Central memory CD8-positive, alpha-beta T cell (primary cell): ENCODE measurements around the gene TNKS1BP1.
"Not testable (repeated sequence)": the region's sequence is repeated elsewhere in the genome, so short reads cannot be mapped to it uniquely, and the experiment has no call there.

Experiments used
- ATAC-seq: fragments of 150-1000 bp; cut with Tn5 transposase; replicated peaks from 2 replicates; pipeline ENCODE4 v1.10.0; 2022; ENCODE audit warnings: mild to moderate bottlenecking, moderate FRiP score, moderate number of reproducible peaks; ENCODE audit not compliant: poor library complexity, severe bottlenecking; ENCODE audit errors: extremely low read depth
- DNase-seq, 2 donors: peaks; one replicate each; pipeline ENCODE4 v3.0.0; 2021; ENCODE audit warnings: low spot score in 2 of 2
- H3K27ac Mint-ChIP-seq: one replicate; pipeline ENCODE4 v1.8.0; 2022; ENCODE audit warnings: low read depth, mild to moderate bottlenecking, moderate library complexity, mixed read lengths
- H3K27me3 Mint-ChIP-seq: one replicate; pipeline ENCODE4 v1.8.0; 2022; ENCODE audit warnings: mixed read lengths
- H3K36me3 Mint-ChIP-seq: one replicate; pipeline ENCODE4 v1.8.0; 2022; ENCODE audit warnings: mild to moderate bottlenecking, moderate library complexity, mixed read lengths; ENCODE audit not compliant: insufficient read depth
- H3K4me1 Mint-ChIP-seq: one replicate; pipeline ENCODE4 v1.8.0; 2022; ENCODE audit warnings: mixed read lengths
- H3K4me3 Mint-ChIP-seq: one replicate; pipeline ENCODE4 v1.8.0; 2022; ENCODE audit warnings: mild to moderate bottlenecking, moderate library complexity, mixed read lengths
- H3K9me3 Mint-ChIP-seq: one replicate; pipeline ENCODE4 v1.8.0; 2022; ENCODE audit warnings: mixed read lengths

TNKS1BP1 gene

GRCh38 chr11:57281546-57281945, 43.2 kb downstream of the TNKS1BP1 start:
- not testable (repeated sequence) for H3K27ac Mint-ChIP-seq, H3K4me3 Mint-ChIP-seq, ATAC-seq, H3K36me3 Mint-ChIP-seq, H3K9me3 Mint-ChIP-seq, H3K4me1 Mint-ChIP-seq, DNase-seq
- peaks cover 21% of the 10 kb centered on the region for H3K27me3 Mint-ChIP-seq

GRCh38 chr11:57279116-57279515, 45.6 kb downstream of the TNKS1BP1 start:
- Mint-ChIP-seq H3K4me3 (no peak overlapping the region), H3K27me3 (peaks cover 29% of the 10 kb centered on the region)

GRCh38 chr11:57278721-57279095, 46.0 kb downstream of the TNKS1BP1 start:
- peaks cover 33% of the 10 kb centered on the region for H3K27me3 Mint-ChIP-seq
- H3K4me3 Mint-ChIP-seq = no peak overlapping the region
- H3K9me3 Mint-ChIP-seq = no peaks in the 10 kb centered on the region
- peaks cover 5% of the 10 kb centered on the region for H3K4me1 Mint-ChIP-seq
- no peaks in the 10 kb centered on the region for H3K36me3 Mint-ChIP-seq
- ATAC-seq (no peak), DNase-seq (no peak)
- H3K27ac Mint-ChIP-seq = no peak overlapping the region

More at GRCh38 chr11:57279116-57279515, 45.6 kb downstream of the TNKS1BP1 start:
- Mint-ChIP-seq H3K9me3 (no peaks in the 10 kb centered on the region), H3K27ac (no peak overlapping the region), H3K4me1 (peaks cover 5% of the 10 kb centered on the region), H3K36me3 (no peaks in the 10 kb centered on the region)
- DNase-seq = no peak
- no peak for ATAC-seq

GRCh38 chr11:57277845-57278720, 46.7 kb downstream of the TNKS1BP1 start:
- H3K4me3 Mint-ChIP-seq = no peak overlapping the region
- peaks cover 4% of the 10 kb centered on the region for H3K9me3 Mint-ChIP-seq
- no peak overlapping the region for H3K27ac Mint-ChIP-seq
- DNase-seq (no peak), ATAC-seq (no peak)
- peaks cover 33% of the 10 kb centered on the region for H3K27me3 Mint-ChIP-seq
- peaks cover 5% of the 10 kb centered on the region for H3K4me1 Mint-ChIP-seq
- H3K36me3 Mint-ChIP-seq = no peaks in the 10 kb centered on the region

- H3K4me3 Mint-ChIP-seq = no peak overlapping the region
- no peak for ATAC-seq
- DNase-seq = no peak
- no peak overlapping the region for H3K27ac Mint-ChIP-seq
- H3K9me3 Mint-ChIP-seq = peaks cover 6% of the 10 kb centered on the region
- peaks cover 5% of the 10 kb centered on the region for H3K4me1 Mint-ChIP-seq
- no peaks in the 10 kb centered on the region for H3K36me3 Mint-ChIP-seq
- H3K27me3 Mint-ChIP-seq = peaks cover 33% of the 10 kb centered on the region
Observed at GRCh38 chr11:57276971-57277675, 47.6 kb downstream of the TNKS1BP1 start.

- Mint-ChIP-seq H3K36me3 (no peaks in the 10 kb centered on the region), H3K27ac (no peak overlapping the region), H3K9me3 (peaks cover 6% of the 10 kb centered on the region), H3K4me1 (peaks cover 5% of the 10 kb centered on the region), H3K27me3 (peaks cover 38% of the 10 kb centered on the region), H3K4me3 (no peak overlapping the region)
- ATAC-seq = no peak
- no peak for DNase-seq
Observed at GRCh38 chr11:57276169-57276970, 48.4 kb downstream of the TNKS1BP1 start.

GRCh38 chr11:57275582-57275981, 49.2 kb downstream of the TNKS1BP1 start:
- ATAC-seq (no peak), DNase-seq (no peak)
- H3K4me1 Mint-ChIP-seq = peaks cover 5% of the 10 kb centered on the region
- H3K27ac Mint-ChIP-seq = no peak overlapping the region
- H3K9me3 Mint-ChIP-seq = peaks cover 6% of the 10 kb centered on the region
- no peaks in the 10 kb centered on the region for H3K36me3 Mint-ChIP-seq
- H3K27me3 Mint-ChIP-seq = peaks cover 46% of the 10 kb centered on the region
- H3K4me3 Mint-ChIP-seq = no peak overlapping the region

GRCh38 chr11:57274904-57275498, 49.8 kb downstream of the TNKS1BP1 start:
- no peak for ATAC-seq
- DNase-seq = no peak
- H3K27me3 Mint-ChIP-seq = peaks cover 52% of the 10 kb centered on the region

GRCh38 chr11:57273448-57274058, 51.2 kb downstream of the TNKS1BP1 start:
- H3K27ac Mint-ChIP-seq = no peak overlapping the region

More at GRCh38 chr11:57274904-57275498, 49.8 kb downstream of the TNKS1BP1 start:
- Mint-ChIP-seq H3K36me3 (no peaks in the 10 kb centered on the region), H3K27ac (no peak overlapping the region), H3K4me1 (peaks cover 5% of the 10 kb centered on the region), H3K4me3 (no peak overlapping the region), H3K9me3 (peaks cover 6% of the 10 kb centered on the region)

GRCh38 chr11:57269571-57270021, 55.2 kb downstream of the TNKS1BP1 start:
- DNase-seq = no peak
- no peak overlapping the region for H3K27ac Mint-ChIP-seq
- no peaks in the 10 kb centered on the region for H3K36me3 Mint-ChIP-seq
- no peak for ATAC-seq
- peaks cover 51% of the 10 kb centered on the region for H3K27me3 Mint-ChIP-seq
- H3K9me3 Mint-ChIP-seq = peaks cover 11% of the 10 kb centered on the region
- H3K4me3 Mint-ChIP-seq = no peak overlapping the region
- no peaks in the 10 kb centered on the region for H3K4me1 Mint-ChIP-seq

More at GRCh38 chr11:57273448-57274058, 51.2 kb downstream of the TNKS1BP1 start:
- DNase-seq = no peak
- Mint-ChIP-seq H3K9me3 (peaks cover 6% of the 10 kb centered on the region), H3K4me3 (no peak overlapping the region), H3K36me3 (no peaks in the 10 kb centered on the region), H3K27me3 (peaks cover 59% of the 10 kb centered on the region), H3K4me1 (peaks cover 5% of the 10 kb centered on the region)
- no peak for ATAC-seq

- H3K27me3 Mint-ChIP-seq = peaks cover 58% of the 10 kb centered on the region
- H3K9me3 Mint-ChIP-seq = peaks cover 5% of the 10 kb centered on the region
- no peaks in the 10 kb centered on the region for H3K36me3 Mint-ChIP-seq
- H3K27ac Mint-ChIP-seq = no peak overlapping the region
- H3K4me3 Mint-ChIP-seq = no peak overlapping the region
- DNase-seq (no peak), ATAC-seq (no peak)
- no peaks in the 10 kb centered on the region for H3K4me1 Mint-ChIP-seq
Observed at GRCh38 chr11:57266157-57266556, 58.6 kb downstream of the TNKS1BP1 start.

- DNase-seq (no peak), ATAC-seq (no peak)
- Mint-ChIP-seq H3K27ac (no peak overlapping the region), H3K4me3 (no peak overlapping the region), H3K27me3 (peaks cover 38% of the 10 kb centered on the region), H3K4me1 (no peaks in the 10 kb centered on the region), H3K9me3 (peaks cover 5% of the 10 kb centered on the region), H3K36me3 (no peaks in the 10 kb centered on the region)
Observed at GRCh38 chr11:57263351-57263750, 61.4 kb downstream of the TNKS1BP1 start.
